Activated CD4-positive, alpha-beta T cell treated with anti-CD3 and anti-CD28 coated beads for 4 hours (primary cell): Measurements from ENCODE around the gene YEATS4.
"Not testable (repeated sequence)": the region's sequence is repeated elsewhere in the genome, so short reads cannot be mapped to it uniquely, and the experiment has no call there.

Source experiments
- DNase-seq, 2 donors: peaks; one replicate each; pipeline ENCODE4 v3.0.0-alpha.2; 2020

The YEATS4 gene

DNA sequence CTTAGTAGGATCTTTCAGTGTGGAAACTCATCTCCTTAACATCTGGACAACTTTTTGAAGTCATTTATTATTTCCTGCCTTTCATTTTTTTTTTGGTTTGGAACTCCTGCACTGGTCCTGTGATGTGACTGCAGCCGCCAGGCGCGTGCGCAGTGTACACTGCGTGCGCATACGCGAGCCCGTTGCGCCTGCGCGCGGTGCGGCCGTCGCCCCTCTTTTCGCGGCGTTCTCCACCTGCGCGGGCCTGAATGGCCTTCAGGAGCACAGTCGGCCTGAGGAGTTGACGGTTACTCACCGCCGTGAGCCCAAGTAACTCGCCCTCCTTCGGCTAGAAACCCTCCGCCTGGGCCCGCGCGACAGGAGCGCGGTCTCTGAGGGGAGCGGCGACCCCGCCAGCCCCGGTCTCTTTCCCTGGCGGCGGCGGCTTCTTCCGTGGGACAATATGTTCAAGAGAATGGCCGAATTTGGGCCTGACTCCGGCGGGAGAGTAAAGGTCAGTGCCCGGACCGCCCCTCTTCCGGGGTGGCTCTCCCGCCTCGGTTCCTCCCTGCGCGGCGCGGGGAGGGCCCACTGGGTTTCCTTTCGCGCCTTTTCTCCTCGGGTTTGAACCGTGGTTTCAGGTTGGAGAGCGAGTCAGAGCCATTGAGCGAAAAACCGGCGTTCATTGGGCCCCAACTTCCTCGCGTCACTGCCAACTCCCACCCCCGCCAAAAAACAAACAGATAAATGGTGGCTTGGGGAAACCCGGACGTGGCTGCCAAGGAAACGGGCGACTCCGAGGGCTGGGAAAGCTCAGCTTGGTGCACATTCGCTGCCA, at the start of gene YEATS4:
Gene YEATS4, plus strand, starts transcription at position 213 of the 817 bp plus-strand sequence. Its CDS starts 230 bp downstream, at position 443.
- DNase-seq = peak; percentile 76 to 81

- no peak for DNase-seq
Measured at GRCh38 chr12:69313209-69313608, 46.3 kb upstream of the YEATS4 start.

GRCh38 chr12:69316784-69317183, 42.8 kb upstream of the YEATS4 start:
- not testable (repeated sequence) for DNase-seq

DNA sequence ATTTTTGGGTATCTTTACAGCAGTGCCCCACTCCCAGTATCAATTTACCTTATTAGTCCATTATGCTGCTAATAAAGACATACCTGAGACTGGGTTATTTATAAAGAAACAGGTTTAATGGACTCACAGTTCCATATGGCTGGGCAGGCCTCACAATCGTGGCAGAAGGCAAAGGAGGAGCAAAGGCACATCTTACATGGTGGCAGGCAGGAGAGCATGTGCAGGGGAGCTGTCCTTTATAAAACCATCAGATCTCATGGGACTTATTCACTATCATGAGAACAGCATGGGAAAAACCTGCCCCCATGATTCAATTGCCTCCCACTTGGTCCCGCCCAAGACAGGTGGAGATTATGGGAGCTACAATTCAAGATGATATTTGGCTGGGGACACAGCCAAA, 42.3 kb upstream of the YEATS4 start:
- DNase-seq = not testable (repeated sequence)

GRCh38 chr12:69318225-69318624, 41.3 kb upstream of the YEATS4 start:
- no peak for DNase-seq

GRCh38 chr12:69321351-69321750, 38.2 kb upstream of the YEATS4 start:
- no peak for DNase-seq

GRCh38 chr12:69324797-69325466, 34.6 kb upstream of the YEATS4 start:
- no peak for DNase-seq

DNA sequence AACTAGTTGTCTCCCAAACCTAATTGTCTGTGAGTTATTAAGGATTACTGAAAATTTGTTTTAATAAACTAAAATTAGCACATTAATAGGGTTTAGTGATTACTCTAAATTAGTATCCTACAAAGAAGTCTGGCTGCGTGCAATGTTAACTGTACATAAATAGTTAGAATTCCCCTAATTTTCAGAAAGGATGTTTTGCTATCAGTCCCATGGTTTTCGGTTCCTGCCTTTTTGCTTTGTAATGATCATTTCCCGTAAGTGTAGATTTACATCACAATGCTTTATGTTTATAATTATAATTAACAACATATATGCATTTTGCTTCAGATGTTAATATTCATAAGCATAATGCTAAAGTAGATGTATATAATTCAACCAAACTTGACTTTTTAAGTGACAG, 31.1 kb upstream of the YEATS4 start:
- no peak for DNase-seq

DNA sequence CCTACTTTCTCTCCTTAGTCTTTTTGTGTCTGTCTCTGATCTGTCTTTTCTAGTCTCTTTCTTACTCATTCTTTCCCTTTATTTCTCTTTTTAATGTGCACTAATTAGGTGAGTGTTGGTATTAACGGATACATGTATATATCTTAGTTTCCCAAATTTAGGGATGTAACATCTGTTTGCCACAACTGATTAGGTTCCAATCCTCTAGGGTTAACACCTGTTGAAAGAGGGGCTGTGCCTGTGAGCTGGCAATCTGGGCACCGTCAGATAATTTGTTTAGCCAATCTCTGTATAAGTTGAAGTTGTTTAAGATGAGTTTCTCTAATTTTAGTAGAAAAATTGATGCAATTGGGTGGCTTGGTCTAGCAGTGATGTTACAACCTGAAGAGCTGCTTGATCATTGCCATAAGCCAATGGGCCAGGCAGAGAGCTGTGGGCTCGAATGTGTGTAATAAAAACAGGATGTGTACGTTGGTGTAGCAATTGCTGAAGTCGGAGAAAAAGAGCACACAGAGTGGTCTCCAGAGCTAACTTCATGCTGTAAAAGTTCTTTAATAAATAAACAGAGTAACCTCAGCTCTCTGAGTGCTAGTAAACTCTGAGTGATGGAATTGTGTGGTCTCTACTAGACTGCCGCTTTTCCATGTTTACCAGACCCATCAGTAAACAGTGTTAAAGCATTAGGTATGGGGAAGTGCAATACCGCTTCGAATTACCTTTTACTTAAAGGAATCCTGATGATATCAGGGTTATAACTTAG, 29.7 kb upstream of the YEATS4 start:
- peak in 1 of 2 donors; percentile 5 for DNase-seq

DNA sequence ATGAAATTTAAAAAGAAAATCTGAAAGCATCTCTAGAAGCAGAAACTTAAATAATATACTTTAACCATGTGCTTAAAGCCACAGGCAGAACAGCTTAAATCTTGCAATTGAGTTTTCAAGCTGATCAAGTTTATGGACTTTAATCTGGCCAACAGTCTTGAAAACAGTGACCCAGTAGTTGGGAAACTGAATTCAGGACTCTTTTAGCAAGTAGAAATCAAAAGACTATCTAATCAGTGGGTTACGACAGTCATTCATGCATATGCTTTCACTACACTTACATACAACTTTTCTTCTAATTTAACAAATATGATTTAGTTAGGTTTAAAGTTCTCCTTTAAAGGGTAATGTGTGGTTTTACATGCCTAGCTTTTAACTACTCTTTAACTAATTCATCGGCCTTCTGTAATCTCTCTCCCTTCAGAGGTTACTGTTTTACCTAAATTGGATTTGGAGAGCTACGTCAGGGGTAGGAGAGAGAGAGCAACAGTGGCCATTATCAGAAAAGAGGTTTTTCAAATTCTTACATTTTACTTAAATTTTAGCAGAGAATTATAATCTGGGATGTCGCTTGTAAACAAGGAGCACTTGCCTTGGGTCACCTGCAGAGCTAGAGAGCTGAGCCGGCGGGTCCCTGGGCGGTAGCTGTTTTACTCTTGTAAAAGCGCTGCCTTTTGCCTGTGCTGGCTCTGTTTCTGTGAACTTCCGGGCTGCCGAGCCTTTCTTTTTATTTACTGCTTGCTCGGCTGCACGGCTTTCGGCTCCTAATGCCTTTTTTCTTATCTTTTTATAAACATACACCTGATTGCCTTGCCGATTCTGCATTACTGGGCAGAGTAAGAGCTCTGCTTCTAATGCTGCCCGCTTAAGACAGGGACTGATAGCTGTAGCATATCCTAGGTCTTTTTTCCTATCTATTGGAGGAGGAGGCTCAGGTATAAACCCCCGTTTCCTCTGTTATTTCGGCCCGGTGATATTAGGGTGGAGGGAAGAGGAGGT, 28.8 kb upstream of the YEATS4 start:
- peak; percentile 46 to 48 for DNase-seq

- no peak for DNase-seq
Measured at GRCh38 chr12:69331519-69331908, 28.0 kb upstream of the YEATS4 start.

DNA sequence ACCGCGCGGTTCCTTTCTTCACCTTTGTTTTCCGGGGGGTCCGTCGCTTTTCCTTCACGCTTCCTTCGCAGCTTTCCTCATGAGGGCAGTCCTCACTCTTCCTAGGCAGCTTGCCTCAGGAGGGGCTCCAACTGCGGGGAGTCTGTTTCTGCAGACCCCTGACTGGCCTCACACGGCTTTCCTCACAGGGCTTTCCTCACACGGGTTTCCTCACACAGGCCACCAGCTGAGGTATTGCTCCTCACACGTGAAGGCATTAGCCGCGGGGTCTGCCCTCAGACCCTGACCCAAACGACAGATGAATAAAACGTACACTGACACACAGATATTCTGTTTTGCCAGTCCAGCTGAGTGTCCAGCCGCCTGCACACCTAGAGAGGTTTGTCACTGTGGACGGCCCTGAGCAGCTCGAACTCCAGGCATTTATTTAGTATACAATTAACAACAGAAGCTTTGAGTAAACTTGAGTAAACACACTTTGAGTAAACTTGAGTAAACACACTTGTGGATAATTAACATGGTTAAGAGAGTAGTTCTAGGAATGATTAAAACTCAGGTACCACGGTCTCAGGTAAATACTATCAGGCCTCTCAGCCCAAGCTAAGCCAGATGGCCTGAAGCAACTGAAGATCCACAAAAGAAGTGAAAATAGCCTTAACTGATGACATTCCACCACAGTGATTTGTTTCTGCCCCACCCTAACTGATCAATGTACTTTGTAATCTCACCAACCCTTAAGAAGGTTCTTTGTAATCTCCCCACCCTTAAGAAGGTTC, 27.4 kb upstream of the YEATS4 start:
- no peak for DNase-seq

DNA sequence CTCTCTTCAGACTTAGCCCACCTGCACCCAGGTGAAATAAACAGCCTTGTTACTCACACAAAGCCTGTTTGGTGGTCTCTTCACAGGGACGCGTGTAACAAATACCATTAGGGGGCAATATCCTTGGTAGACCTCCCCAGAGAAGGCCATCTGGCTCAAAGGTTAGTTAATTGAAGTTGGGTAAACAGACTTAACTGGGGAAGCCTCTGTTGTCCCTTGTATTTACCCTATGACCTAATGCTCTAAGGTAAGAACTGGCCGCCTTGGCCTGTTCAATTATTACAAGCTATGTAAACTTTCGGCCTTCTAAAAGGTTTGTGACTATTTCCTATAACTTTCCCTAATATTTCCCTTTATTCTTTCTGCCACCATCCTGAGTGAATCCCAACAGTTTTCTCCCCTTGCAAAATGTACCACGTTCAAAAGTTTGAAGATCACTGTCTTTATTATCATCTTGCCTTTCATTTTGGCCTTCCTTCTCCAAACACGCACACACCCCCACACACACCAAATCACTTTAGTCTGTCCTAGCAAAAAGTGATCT, 26.7 kb upstream of the YEATS4 start:
- no peak for DNase-seq

DNA sequence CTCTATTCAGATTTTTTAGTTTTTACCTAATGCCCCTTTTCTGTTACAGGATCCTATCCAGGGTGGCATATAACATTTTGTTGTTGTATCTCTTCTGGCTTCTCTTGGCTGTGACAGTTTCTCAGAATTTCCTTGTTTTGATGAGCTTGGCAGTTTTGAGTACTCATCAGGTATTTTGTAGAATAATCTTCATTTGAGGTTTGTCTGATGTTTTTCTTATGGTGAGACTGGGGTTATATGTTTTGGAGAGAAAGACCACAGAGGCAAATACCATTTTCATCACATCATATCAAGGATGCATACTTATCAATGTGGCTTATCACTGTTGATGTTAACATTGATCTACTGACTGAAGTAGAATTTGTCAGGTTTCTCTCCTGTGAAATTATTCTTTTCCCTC, 25.4 kb upstream of the YEATS4 start:
- DNase-seq = no peak

GRCh38 chr12:69337311-69338090, 22.0 kb upstream of the YEATS4 start:
- DNase-seq = no peak

GRCh38 chr12:69338120-69338859, 21.3 kb upstream of the YEATS4 start:
- no peak for DNase-seq

GRCh38 chr12:69338936-69339335, 20.6 kb upstream of the YEATS4 start:
- DNase-seq = no peak

GRCh38 chr12:69339999-69340398, 19.5 kb upstream of the YEATS4 start:
- DNase-seq = no peak

DNA sequence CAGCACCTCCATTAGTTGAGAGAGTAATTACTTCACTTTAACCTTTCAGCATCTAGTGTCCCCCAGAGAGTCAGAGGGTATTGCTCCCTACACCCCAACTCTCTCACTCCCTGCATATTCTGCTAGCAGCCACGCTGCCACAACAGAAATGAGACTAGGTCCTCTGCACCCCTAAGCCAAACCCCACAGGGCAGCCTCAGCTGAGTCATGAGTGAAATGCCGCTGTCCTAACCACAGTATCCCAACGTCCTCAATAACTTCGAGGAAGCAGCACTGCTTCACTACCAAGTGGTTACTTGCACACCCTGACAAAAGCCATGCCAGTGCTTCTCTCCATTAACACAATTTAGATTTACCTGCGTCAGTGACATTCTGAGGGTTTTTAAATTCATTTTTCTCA, 18.2 kb upstream of the YEATS4 start:
- no peak for DNase-seq

- no peak for DNase-seq
Measured at GRCh38 chr12:69342421-69342820, 17.1 kb upstream of the YEATS4 start.
